ENCODE measurements around the gene DTHD1.

DNA sequence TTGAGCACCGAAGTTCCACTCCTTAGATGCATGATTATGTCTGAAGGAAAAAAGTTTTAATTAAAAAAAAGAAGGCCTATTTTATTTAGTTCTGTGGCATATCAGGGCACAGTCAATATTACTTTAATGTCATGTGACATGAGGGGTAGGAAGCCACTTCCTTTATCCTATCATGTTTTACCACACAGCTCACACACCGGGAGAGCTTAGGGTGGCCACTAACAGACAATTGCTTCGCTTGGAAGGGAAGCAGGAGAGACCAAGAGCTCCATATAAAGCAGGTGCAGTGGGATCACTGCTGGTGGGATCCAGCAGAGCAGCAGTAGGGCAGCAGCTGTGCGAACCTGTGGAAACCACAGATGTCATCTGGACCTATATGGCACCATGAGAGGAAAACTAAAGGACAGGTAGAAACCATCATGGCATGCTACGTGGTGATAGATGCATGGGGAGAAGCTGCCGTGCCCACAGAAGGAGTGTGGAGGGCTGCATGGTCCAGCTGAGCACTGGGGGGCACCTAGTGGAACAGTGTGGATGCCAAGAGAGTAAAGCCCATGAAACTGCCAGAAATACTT, 52.0 kb downstream of the DTHD1 start:
- TF ChIP-seq RCOR1 (IDR thresholded peaks at IDR 0.05; ENCODE audit: low read length) (no peak), SMC3 (IDR thresholded peaks at IDR 0.05; ENCODE audit: low read depth, low read length) (no peak), NFIC (IDR thresholded peaks at IDR 0.05; ENCODE audit: borderline replicate concordance) (no peak), RFX5 (IDR thresholded peaks at IDR 0.05; ENCODE audit: low read length) (no peak), FOXM1 (IDR thresholded peaks at IDR 0.05; ENCODE audit: low read depth) (no peak)
- TF ChIP-seq, protein P1, sequence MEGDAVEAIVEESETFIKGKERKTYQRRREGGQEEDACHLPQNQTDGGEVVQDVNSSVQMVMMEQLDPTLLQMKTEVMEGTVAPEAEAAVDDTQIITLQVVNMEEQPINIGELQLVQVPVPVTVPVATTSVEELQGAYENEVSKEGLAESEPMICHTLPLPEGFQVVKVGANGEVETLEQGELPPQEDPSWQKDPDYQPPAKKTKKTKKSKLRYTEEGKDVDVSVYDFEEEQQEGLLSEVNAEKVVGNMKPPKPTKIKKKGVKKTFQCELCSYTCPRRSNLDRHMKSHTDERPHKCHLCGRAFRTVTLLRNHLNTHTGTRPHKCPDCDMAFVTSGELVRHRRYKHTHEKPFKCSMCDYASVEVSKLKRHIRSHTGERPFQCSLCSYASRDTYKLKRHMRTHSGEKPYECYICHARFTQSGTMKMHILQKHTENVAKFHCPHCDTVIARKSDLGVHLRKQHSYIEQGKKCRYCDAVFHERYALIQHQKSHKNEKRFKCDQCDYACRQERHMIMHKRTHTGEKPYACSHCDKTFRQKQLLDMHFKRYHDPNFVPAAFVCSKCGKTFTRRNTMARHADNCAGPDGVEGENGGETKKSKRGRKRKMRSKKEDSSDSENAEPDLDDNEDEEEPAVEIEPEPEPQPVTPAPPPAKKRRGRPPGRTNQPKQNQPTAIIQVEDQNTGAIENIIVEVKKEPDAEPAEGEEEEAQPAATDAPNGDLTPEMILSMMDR (IDR thresholded peaks at IDR 0.05) = no peak
- TF ChIP-seq, protein P2, sequence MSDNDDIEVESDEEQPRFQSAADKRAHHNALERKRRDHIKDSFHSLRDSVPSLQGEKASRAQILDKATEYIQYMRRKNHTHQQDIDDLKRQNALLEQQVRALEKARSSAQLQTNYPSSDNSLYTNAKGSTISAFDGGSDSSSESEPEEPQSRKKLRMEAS (IDR thresholded peaks at IDR 0.05; ENCODE audit: low read depth) = no peak

All from SK-N-SH (cell line).